HepG2 (cell line): ENCODE measurements around the gene TNS1. TPM values are rescaled to one million over a fixed set of nuclear protein-coding genes. Genes with fewer than 3 reads are reported as not detected.
A peak's percentile ranks its signal among the peaks of the same experiment; 100 is the strongest.

Experiments
- ADNP ChIP-seq: sonication (generic); formaldehyde crosslinking; IDR thresholded peaks from 2 replicates; pipeline ENCODE4 v1.4.0; 2020; ENCODE audit warnings: missing genetic modification reagents
- AHR ChIP-seq: IDR thresholded peaks from 2 replicates; pipeline ENCODE4 v1.6.1; 2018; ENCODE audit warnings: missing genetic modification reagents, missing compliant biosample characterization
- CTCF ChIP-seq: sonication (generic); formaldehyde crosslinking; IDR thresholded peaks from 2 replicates; pipeline ENCODE4 v1.5.0; 2020; ENCODE audit warnings: mild to moderate bottlenecking, missing genetic modification reagents, moderate library complexity
- ETV5 ChIP-seq: IDR thresholded peaks from 2 replicates; pipeline ENCODE4 v1.6.1; 2018; ENCODE audit warnings: missing biosample characterization, missing genetic modification reagents, inconsistent platforms, borderline replicate concordance
- FOXA3 ChIP-seq: IDR thresholded peaks from 2 replicates; pipeline ENCODE4 v1.6.1; 2016; ENCODE audit warnings: missing genetic modification reagents, missing compliant biosample characterization
- FOXC1 ChIP-seq: sonication (generic); formaldehyde crosslinking; IDR thresholded peaks from 2 replicates; pipeline ENCODE4 v1.8.0; 2022; ENCODE audit warnings: mild to moderate bottlenecking, missing genetic modification reagents, borderline replicate concordance
- HCFC1 ChIP-seq: fragments of 150-350 bp; IDR thresholded peaks from 2 replicates; pipeline ENCODE4 v1.6.1; 2014; ENCODE audit warnings: low read depth, low read length
- HMGXB4 ChIP-seq, 2 experiments: sonication (generic) in 1 of 2; formaldehyde crosslinking in 1 of 2; IDR thresholded peaks; 2 replicates each; pipeline versions ENCODE4 v1.4.0 to v1.6.1; 2018 to 2020; ENCODE audit warnings: missing genetic modification reagents in 2 of 2, borderline replicate concordance in 1 of 2, low read depth in 1 of 2, mild to moderate bottlenecking in 1 of 2, missing biosample characterization in 1 of 2
- MED1 ChIP-seq: sonication (generic); formaldehyde crosslinking; IDR thresholded peaks from 2 replicates; pipeline ENCODE4 v1.4.0; 2020; ENCODE audit warnings: missing genetic modification reagents
- POGZ ChIP-seq: sonication (generic); formaldehyde crosslinking; IDR thresholded peaks from 2 replicates; pipeline ENCODE4 v1.4.0; 2020; ENCODE audit warnings: mild to moderate bottlenecking, missing genetic modification reagents
- POLR2AphosphoS5 ChIP-seq: IDR thresholded peaks from 2 replicates; pipeline ENCODE4 v1.6.1; 2012; ENCODE audit warnings: low read depth, low read length
- RBFOX2 ChIP-seq: fragments of 200-400 bp; formaldehyde crosslinking; IDR thresholded peaks from 2 replicates; pipeline ENCODE4 v1.6.1; 2017; ENCODE audit warnings: low read depth, mild to moderate bottlenecking, low read length
- SALL1 ChIP-seq: sonication (generic); formaldehyde crosslinking; IDR thresholded peaks from 2 replicates; pipeline ENCODE4 v1.8.0; 2022; ENCODE audit warnings: mild to moderate bottlenecking, missing genetic modification reagents
- SP4 ChIP-seq: sonication (generic); formaldehyde crosslinking; IDR thresholded peaks from 2 replicates; pipeline ENCODE4 v1.8.1; 2023; ENCODE audit warnings: mild to moderate bottlenecking, missing genetic modification reagents
- STAG1 ChIP-seq: sonication (generic); formaldehyde crosslinking; IDR thresholded peaks from 2 replicates; pipeline ENCODE4 v1.4.0; 2020; ENCODE audit warnings: missing genetic modification reagents
- TCF12 ChIP-seq, 2 experiments: fragments of 450-650 bp in 1 of 2; sonication (generic) in 1 of 2; formaldehyde crosslinking in 1 of 2; IDR thresholded peaks; 2 replicates each; pipeline versions ENCODE4 v1.6.1 to v1.8.0; 2017 to 2022; ENCODE audit warnings: antibody characterized with exemption in 1 of 2, mild to moderate bottlenecking in 1 of 2, missing genetic modification reagents in 1 of 2, moderate library complexity in 1 of 2
- ZNF136 ChIP-seq: sonication (generic); formaldehyde crosslinking; IDR thresholded peaks from 2 replicates; pipeline ENCODE4 v1.8.1; 2022; ENCODE audit warnings: low read depth, mild to moderate bottlenecking, moderate library complexity, missing genetic modification reagents
- ZNF367 ChIP-seq: sonication (generic); formaldehyde crosslinking; IDR thresholded peaks from 2 replicates; pipeline ENCODE4 v1.4.0; 2020; ENCODE audit warnings: missing genetic modification reagents, borderline replicate concordance
- ZNF7 ChIP-seq: IDR thresholded peaks from 2 replicates; pipeline ENCODE4 v1.6.1; 2016; ENCODE audit warnings: missing biosample characterization, missing genetic modification reagents
- polyA plus RNA-seq, 8 experiments: library from polyadenylated mRNA; depleted of rRNA in 3 of 8; stranded (reverse) in 7 of 8; unstranded in 1 of 8; fragments of >200 nt; fragmentation: Illumina TruSeq in 4 of 8; extraction: Trizol in 4 of 8; gene quantifications; 2 replicates each; pipeline versions ENCODE4 v1.2.1 to v1.2.3, GENCODE V29; 2011 to 2016; ENCODE audit warnings: low read depth in 4 of 8, missing spikeins in 1 of 8, mixed read lengths in 1 of 8; ENCODE audit not compliant: insufficient read depth in 1 of 8
- total RNA-seq, 5 experiments: library from RNA; depleted of rRNA; stranded (reverse); fragments of >200 nt; fragmentation: Illumina TruSeq; extraction: Trizol; gene quantifications; 2 replicates each; pipeline ENCODE4 v1.2.3, GENCODE V29; 2016; ENCODE audit warnings: low read depth in 1 of 5
- TF ChIP-seq, protein P1 (sequence below): IDR thresholded peaks from 2 replicates; pipeline ENCODE4 v1.6.1; 2016; ENCODE audit warnings: missing compliant biosample characterization, missing genetic modification reagents, borderline replicate concordance

The TNS1 gene
- total and polyA plus RNA-seq, 2 of the 13 experiments (the other 11 are each of a cell fraction or from before 2014, with no cell fraction given) = 1.9 to 118 TPM

DNA sequence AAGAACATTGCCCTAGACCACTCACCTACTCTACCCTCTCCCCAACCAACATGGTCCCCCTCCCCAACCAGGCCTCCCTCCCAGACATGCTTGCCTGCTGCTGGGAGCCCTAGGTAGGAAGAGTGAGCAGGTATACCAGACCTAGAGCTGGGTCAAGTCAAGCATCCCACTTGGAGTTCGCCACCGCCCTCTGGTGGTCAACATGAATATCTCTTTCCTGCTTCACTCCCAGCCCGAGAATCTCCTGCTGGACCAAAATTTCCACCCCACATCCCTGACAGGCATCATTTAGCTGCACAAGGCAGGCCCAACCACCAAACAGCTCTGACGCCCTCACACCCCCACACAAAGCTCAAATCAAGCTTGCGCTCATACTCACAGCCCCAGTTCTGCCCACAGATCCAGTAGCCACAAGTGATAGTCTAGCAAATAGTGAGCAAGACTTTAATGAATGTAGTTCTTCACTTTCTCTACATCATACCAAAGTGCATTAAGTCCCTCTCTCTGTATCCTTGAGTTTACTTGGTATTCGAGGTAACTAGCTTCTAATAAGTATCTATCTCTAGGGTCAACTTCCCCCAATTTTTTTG, 116.0 kb downstream of the TNS1 start (continued):
- peak in 1 of 2 experiments; percentile 47; a peak in 1 of 4 replicates for TF ChIP-seq HMGXB4 (CRISPR knock-in tag; IDR thresholded peaks at IDR 0.05; ENCODE audit: borderline replicate concordance in 1 of 2, low read depth in 1 of 2)
- TF ChIP-seq POGZ = 0 out of 2 replicates have a peak, but pooled peaks have one; percentile 7
- no peak for TF ChIP-seq ZNF7
- 0 out of 2 replicates have a peak, but pooled peaks have one; percentile 35 for TF ChIP-seq AHR (CRISPR knock-in tag)
- TF ChIP-seq ETV5 = peak; percentile 14; the same call in 1 of the 2 replicates
- TF ChIP-seq CTCF (CRISPR knock-in tag) = peak; percentile 94
- TF ChIP-seq ADNP (CRISPR knock-in tag) = no peak
- TF ChIP-seq SALL1 (CRISPR knock-in tag) = peak; percentile 59
- peak; percentile 81 for TF ChIP-seq STAG1
- TF ChIP-seq, protein P1, sequence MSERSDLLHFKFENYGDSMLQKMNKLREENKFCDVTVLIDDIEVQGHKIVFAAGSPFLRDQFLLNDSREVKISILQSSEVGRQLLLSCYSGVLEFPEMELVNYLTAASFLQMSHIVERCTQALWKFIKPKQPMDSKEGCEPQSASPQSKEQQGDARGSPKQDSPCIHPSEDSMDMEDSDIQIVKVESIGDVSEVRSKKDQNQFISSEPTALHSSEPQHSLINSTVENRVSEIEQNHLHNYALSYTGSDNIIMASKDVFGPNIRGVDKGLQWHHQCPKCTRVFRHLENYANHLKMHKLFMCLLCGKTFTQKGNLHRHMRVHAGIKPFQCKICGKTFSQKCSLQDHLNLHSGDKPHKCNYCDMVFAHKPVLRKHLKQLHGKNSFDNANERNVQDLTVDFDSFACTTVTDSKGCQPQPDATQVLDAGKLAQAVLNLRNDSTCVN = peak; percentile 26; the same call in 1 of the 2 replicates
- TF ChIP-seq HCFC1 = no peak
- 0 out of 2 replicates have a peak, but pooled peaks have one; percentile 31 for TF ChIP-seq FOXA3 (CRISPR knock-in tag)
- 0 out of 2 replicates have a peak, but pooled peaks have one; percentile 37 for TF ChIP-seq MED1 (CRISPR knock-in tag)
- peak; percentile 13; the same call in 1 of the 2 replicates for TF ChIP-seq SP4 (CRISPR knock-in tag)
- no peak for TF ChIP-seq ZNF136 (CRISPR knock-in tag)
- TF ChIP-seq POLR2AphosphoS5 = no peak
- TF ChIP-seq RBFOX2 = 0 out of 2 replicates have a peak, but pooled peaks have one; percentile 40
- TF ChIP-seq TCF12 (IDR thresholded peaks at IDR 0.05) = no peak
- 0 out of 2 replicates have a peak, but pooled peaks have one; percentile 7 for TF ChIP-seq TCF12 (CRISPR knock-in tag; IDR thresholded peaks at IDR 0.05)
- 0 out of 2 replicates have a peak, but pooled peaks have one; percentile 56 for TF ChIP-seq FOXC1 (CRISPR knock-in tag)
- no peak for TF ChIP-seq ZNF367
